LNCaP clone FGC (cell line): Measurements from ENCODE around the gene RGS14.

Source experiments
- DNase-seq: peaks from one replicate; pipeline ENCODE4 v3.0.0-alpha.2; 2011; ENCODE audit warnings: low read depth
- H3K4me3 ChIP-seq: 2 replicates; pipeline ENCODE4 v1.5.1; 2011; ENCODE audit warnings: mild to moderate bottlenecking, low read depth, low read length, control low read depth
- TF ChIP-seq, protein P1 (sequence below): IDR thresholded peaks from 2 replicates; pipeline ENCODE4 v1.5.1; 2012; ENCODE audit warnings: mild to moderate bottlenecking; ENCODE audit not compliant: control insufficient read depth, insufficient read depth; ENCODE audit errors: extremely low read depth

Gene RGS14

DNA sequence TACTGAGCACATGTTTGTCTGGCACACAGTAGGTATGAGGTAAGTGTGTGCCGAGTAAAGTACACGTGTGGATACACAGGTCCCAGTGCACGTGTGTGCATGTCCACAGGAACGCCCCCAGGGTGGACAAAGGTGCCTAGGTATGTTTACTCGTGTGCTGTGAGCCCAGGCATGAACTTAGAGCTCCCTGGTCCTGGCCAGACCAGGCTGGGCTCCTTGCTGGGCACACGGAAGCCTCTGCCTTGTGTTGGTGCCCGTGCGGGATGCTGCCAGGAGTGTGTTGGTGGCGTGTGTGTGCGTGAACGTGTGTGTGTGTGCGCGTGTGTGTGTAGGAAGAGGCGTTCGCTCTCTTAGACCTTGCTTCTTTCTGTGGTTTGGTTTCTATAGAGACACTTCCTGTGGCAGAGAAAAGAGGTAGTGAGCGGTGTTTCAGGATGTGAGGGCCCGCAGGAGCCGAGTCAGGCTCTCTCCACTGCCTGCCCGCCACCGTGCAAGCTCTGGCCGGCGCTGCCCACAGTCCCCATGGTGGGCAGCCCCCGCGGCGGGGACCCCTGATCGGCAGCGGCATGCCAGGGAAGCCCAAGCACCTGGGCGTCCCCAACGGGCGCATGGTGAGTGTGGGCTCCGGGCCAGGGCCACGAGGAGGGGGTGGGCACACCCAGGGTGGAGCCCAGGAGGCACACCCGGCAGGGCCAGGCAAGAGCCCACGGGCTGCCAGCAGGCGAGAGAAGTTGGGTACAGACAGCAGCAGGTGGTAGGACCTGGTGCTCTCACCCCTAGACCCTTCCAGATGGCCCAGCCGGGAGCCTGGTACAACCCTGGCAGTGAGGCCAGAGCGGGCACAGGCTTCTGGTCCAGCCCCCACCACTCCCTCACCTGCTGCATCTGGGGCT lies at the start of gene RGS14:
RGS14 (plus strand) TSS at position 466 of the 893 bp plus-strand sequence; CDS start at position 567, 101 bp downstream.
- no peak within 1 kb of the TSS for H3K4me3 ChIP-seq
- DNase-seq = no peak
- TF ChIP-seq, protein P1, sequence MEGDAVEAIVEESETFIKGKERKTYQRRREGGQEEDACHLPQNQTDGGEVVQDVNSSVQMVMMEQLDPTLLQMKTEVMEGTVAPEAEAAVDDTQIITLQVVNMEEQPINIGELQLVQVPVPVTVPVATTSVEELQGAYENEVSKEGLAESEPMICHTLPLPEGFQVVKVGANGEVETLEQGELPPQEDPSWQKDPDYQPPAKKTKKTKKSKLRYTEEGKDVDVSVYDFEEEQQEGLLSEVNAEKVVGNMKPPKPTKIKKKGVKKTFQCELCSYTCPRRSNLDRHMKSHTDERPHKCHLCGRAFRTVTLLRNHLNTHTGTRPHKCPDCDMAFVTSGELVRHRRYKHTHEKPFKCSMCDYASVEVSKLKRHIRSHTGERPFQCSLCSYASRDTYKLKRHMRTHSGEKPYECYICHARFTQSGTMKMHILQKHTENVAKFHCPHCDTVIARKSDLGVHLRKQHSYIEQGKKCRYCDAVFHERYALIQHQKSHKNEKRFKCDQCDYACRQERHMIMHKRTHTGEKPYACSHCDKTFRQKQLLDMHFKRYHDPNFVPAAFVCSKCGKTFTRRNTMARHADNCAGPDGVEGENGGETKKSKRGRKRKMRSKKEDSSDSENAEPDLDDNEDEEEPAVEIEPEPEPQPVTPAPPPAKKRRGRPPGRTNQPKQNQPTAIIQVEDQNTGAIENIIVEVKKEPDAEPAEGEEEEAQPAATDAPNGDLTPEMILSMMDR = no peak

GRCh38 chr5:177308740-177309139 lies 49.0 kb upstream of the RGS14 start:
- no peak for DNase-seq
- TF ChIP-seq, protein P1 = no peak
- H3K4me3 ChIP-seq = no peak overlapping the region

- peak; percentile 73 for DNase-seq
- no peak overlapping the region; the same call in 1 of the 2 replicates for H3K4me3 ChIP-seq
- TF ChIP-seq, protein P1 = peak; percentile 97
These were observed 48.2 kb upstream of the RGS14 start for GRCh38 chr5:177309351-177310191.

GRCh38 chr5:177310332-177310731 lies 47.4 kb upstream of the RGS14 start:
- no peak for DNase-seq
- TF ChIP-seq, protein P1 = no peak
- peak overlapping the region; percentile 75 for H3K4me3 ChIP-seq

DNA sequence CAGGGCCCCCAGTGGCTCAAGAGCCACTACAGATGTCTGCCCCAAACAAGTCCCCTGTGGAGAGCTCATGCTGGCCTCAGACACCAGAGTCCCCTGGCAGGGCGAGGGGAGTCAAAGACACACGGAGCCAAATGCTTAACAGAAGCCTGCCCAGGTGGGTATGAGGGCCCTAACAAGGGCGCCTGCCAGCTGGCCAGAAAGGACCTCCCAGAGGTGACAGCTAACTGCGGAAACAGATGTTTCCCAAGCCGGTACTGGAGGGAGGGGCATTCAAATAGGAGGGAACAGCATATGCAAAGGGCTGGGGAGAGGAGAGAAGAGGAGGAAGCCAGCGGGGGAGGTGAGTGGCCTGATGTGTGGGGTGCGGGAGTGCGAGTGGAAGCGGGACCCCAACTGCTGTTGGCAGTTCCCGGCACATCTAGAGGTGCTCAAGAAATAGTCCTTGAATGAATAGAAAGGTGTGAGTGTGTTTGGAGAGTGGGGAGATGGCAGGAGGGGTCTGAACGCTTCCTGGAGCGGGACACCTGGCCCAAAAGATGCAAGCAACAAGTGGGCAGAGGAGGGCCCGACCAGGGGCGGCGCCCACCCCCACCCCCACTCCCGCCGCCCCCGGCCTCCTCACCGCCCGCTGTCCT lies 46.9 kb upstream of the RGS14 start:
- TF ChIP-seq, protein P1 = no peak
- H3K4me3 ChIP-seq = peak overlapping the region; percentile 75
- no peak for DNase-seq

GRCh38 chr5:177311392-177311722 lies 46.4 kb upstream of the RGS14 start:
- TF ChIP-seq, protein P1 = no peak
- DNase-seq = no peak
- peak overlapping the region; percentile 75 for H3K4me3 ChIP-seq
